Neuronal stem cell (in vitro differentiated cells): ENCODE data around the gene RIPOR1.
"Not testable (repeated sequence)": the region's sequence is repeated elsewhere in the genome, so short reads cannot be mapped to it uniquely, and the experiment has no call there.

ENCODE experiments used
- DNase-seq: peaks from one replicate; pipeline ENCODE4 v3.0.0-alpha.2; 2013; ENCODE audit warnings: low spot score
- H2AFZ ChIP-seq: one replicate; pipeline ENCODE4 v1.6.1; 2013; ENCODE audit warnings: mild to moderate bottlenecking, low read length, inconsistent platforms
- H2AK5ac ChIP-seq: 2 replicates; pipeline ENCODE4 v1.6.1; 2013; ENCODE audit warnings: low read depth, mild to moderate bottlenecking, inconsistent platforms, low read length, moderate library complexity, mixed read lengths
- H2BK120ac ChIP-seq: 2 replicates; pipeline ENCODE4 v1.6.1; 2013; ENCODE audit warnings: low read depth, mild to moderate bottlenecking, inconsistent platforms, low read length, moderate library complexity, mixed read lengths
- H2BK12ac ChIP-seq: one replicate; pipeline ENCODE4 v1.6.1; 2013; ENCODE audit warnings: low read length, inconsistent platforms
- H2BK15ac ChIP-seq: 2 replicates; pipeline ENCODE4 v1.6.1; 2013; ENCODE audit warnings: mild to moderate bottlenecking, low read length, inconsistent platforms, mixed read lengths
- H2BK5ac ChIP-seq: one replicate; pipeline ENCODE4 v1.6.1; 2013; ENCODE audit warnings: inconsistent platforms, mild to moderate bottlenecking, low read length, moderate library complexity
- H3K14ac ChIP-seq: one replicate; pipeline ENCODE4 v1.6.1; 2013; ENCODE audit warnings: low read length, inconsistent platforms
- H3K18ac ChIP-seq: 2 replicates; pipeline ENCODE4 v1.6.1; 2013; ENCODE audit warnings: low read length, inconsistent platforms
- H3K23ac ChIP-seq: 2 replicates; pipeline ENCODE4 v1.6.1; 2013; ENCODE audit warnings: low read depth, mild to moderate bottlenecking, mixed read lengths, low read length, inconsistent platforms; ENCODE audit not compliant: poor library complexity
- H3K27ac ChIP-seq: replicated peaks from 3 replicates; pipeline ENCODE4 v1.5.1; 2013; ENCODE audit warnings: low read length, inconsistent platforms
- H3K27me3 ChIP-seq, 3 experiments: 2 replicates each; pipeline ENCODE4 v1.6.1; 2013; ENCODE audit warnings: low read length in 3 of 3, mild to moderate bottlenecking in 2 of 3, inconsistent platforms in 1 of 3, low read depth in 1 of 3, mixed read lengths in 1 of 3, moderate library complexity in 1 of 3; ENCODE audit not compliant: control insufficient read depth in 3 of 3, insufficient read depth in 3 of 3
- H3K36me3 ChIP-seq, 2 donors: replicated peaks in 1 of 2; 2 replicates each; pipeline ENCODE4 v1.6.1; 2013; ENCODE audit warnings: low read length in 2 of 2; ENCODE audit not compliant: control insufficient read depth in 2 of 2, insufficient read depth in 2 of 2
- H3K4ac ChIP-seq: 2 replicates; pipeline ENCODE4 v1.6.1; 2013; ENCODE audit warnings: inconsistent platforms, mild to moderate bottlenecking, low read length, moderate library complexity
- H3K4me1 ChIP-seq, 2 donors: 1 replicate in 1 of 2; 2 replicates in 1 of 2; pipeline ENCODE4 v1.6.1; 2013; ENCODE audit warnings: low read length in 2 of 2, low read depth in 1 of 2; ENCODE audit not compliant: control insufficient read depth in 2 of 2, insufficient read depth in 1 of 2
- H3K4me2 ChIP-seq: one replicate; pipeline ENCODE4 v1.6.1; 2013; ENCODE audit warnings: mild to moderate bottlenecking, low read length, inconsistent platforms; ENCODE audit not compliant: insufficient read depth, poor library complexity, severe bottlenecking
- H3K4me3 ChIP-seq, 2 donors: 2 replicates each; pipeline ENCODE4 v1.5.1; 2013; ENCODE audit warnings: low read length in 2 of 2, mild to moderate bottlenecking in 2 of 2, inconsistent platforms in 1 of 2, moderate library complexity in 1 of 2
- H3K79me1 ChIP-seq: one replicate; pipeline ENCODE4 v1.6.1; 2013; ENCODE audit warnings: low read depth, mild to moderate bottlenecking, inconsistent platforms, low read length, moderate library complexity
- H3K9ac ChIP-seq: one replicate; pipeline ENCODE4 v1.6.1; 2013; ENCODE audit warnings: mild to moderate bottlenecking, low read depth, low read length, inconsistent platforms; ENCODE audit not compliant: poor library complexity
- H3K9me3 ChIP-seq, 2 donors: replicated peaks in 1 of 2; 2 replicates each; pipeline versions ENCODE3 to v1.6.1; 2013; ENCODE audit warnings: low read length in 2 of 2, mild to moderate bottlenecking in 2 of 2, inconsistent platforms in 1 of 2, low read depth in 1 of 2, mixed read lengths in 1 of 2, moderate library complexity in 1 of 2; ENCODE audit not compliant: control insufficient read depth in 2 of 2, insufficient read depth in 1 of 2
- H4K8ac ChIP-seq: one replicate; pipeline ENCODE4 v1.6.1; 2013; ENCODE audit warnings: low read depth, mild to moderate bottlenecking, inconsistent platforms, low read length, moderate library complexity
- H4K91ac ChIP-seq: one replicate; pipeline ENCODE4 v1.6.1; 2013; ENCODE audit warnings: low read length, low read depth, mild to moderate bottlenecking, inconsistent platforms; ENCODE audit not compliant: poor library complexity
- WGBS, 2 donors: extraction: QIAGEN DNeasy Blood & Tissue Kit; methylation state at CpG; one replicate each; pipeline ENCODE4 v1.1.7; 2013; ENCODE audit warnings: missing lambda C conversion rate in 2 of 2, mixed read lengths in 1 of 2; ENCODE audit not compliant: insufficient read length in 2 of 2, insufficient replicate concordance in 1 of 2; ENCODE audit errors: extremely low coverage in 2 of 2; 5-methylcytosine and 5-hydroxymethylcytosine counted together

Gene RIPOR1

DNA sequence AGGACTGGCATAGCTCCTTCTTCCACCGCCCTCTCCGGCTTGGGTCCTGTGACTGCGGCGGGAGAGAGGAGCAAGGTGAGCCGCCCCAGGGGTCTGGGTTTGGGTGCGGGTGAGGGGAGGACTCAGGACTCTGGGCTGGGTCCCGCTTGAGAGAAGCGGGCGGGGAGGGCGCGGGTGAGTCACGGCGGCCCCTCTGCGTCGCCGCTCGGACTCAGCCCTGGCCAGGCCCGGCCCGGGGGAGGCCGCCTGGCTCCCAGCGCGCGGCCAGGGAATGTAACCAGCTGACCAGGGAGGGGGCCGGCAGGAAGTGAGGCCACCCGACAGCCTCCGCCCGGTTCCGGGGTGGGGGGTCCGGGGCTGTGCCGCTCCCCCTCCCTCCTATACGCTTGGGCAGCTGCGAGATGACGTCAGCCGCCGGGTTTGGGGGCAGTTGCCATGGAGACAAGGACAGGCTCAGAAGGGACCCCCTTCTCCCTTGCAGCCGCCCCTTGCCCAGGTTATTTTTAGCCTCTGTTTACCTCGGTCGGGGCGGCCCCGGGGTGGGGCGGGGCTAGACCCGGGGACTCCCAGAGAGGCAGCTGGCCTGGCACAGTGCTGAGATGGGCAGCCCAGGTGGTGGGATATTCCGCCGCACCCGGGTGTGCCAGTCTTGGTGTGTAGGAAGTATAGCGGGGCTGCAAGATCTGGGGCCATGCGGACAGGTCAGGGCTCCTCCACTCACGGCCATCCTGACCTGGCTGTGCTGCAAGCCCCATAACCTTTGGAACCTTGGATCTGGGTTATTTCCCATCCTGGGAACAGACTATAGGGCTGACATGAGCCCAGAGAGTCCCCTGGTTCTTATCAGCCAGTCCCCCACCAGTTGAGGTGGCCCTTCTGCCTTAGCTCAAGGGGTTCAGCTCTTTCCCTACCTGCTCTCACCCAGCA lies 1.6 kb downstream of the RIPOR1 start:
- Histone ChIP-seq H2BK120ac (no peak overlapping the region), H3K4ac (no peak overlapping the region), H2AK5ac (peak overlapping the region; percentile 72), H3K4me3 (peak overlapping the region; percentile 89 to 96), H4K91ac (no peak overlapping the region), H3K27me3 (peaks cover 2 to 53% (median 5%) of the 10 kb centered on the region in 3 experiments), H3K4me1 (peaks cover 14 to 20% of the 10 kb centered on the region in 2 donors), H2AFZ (peak overlapping the region; percentile 96), H4K8ac (no peak overlapping the region), H3K23ac (peak overlapping the region; percentile 89), H2BK5ac (no peak overlapping the region), H3K36me3 (peaks cover 0 to 4% of the 10 kb centered on the region in 2 donors), H3K79me1 (peaks cover 2% of the 10 kb centered on the region), H3K27ac (no peak overlapping the region), H2BK15ac (peak overlapping the region; percentile 20), H3K9me3 (no peaks in the 10 kb centered on the region), H3K14ac (no peak overlapping the region), H2BK12ac (no peak overlapping the region), H3K18ac (peak overlapping the region; percentile 95), H3K9ac (peak overlapping the region; percentile 66), H3K4me2 (peak overlapping the region; percentile 97)
- no CpG with 5 or more reads among the region's 48 CpGs for WGBS, 2 donors
- no peak for DNase-seq

DNA sequence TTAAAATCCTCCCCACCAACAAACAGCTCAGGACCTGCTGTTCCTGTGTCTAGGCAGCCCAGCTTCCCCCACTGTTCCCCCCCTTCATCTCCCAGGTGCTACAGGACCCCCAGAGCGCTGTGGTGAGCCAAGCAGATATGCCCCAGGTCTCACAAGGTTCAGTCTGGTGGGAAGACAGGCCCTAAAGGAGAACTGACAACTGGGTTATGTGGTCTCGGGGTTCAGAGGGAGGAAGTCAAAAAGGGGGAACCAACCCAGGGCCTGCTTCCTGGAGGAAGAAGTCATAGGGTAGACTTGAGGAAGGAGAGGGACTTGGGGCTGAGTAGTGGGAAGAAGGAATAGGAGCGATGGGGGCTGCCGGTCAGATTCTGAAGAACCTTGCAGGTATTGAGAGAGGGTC lies 2.6 kb downstream of the RIPOR1 start:
- no peaks in the 10 kb centered on the region for H3K9me3 ChIP-seq
- H3K9ac ChIP-seq = no peak overlapping the region
- H2BK12ac ChIP-seq = no peak overlapping the region
- H2BK120ac ChIP-seq = no peak overlapping the region
- peaks cover 5 to 58% (median 7%) of the 10 kb centered on the region in 3 experiments for H3K27me3 ChIP-seq
- DNase-seq = no peak
- no peak overlapping the region for H3K4ac ChIP-seq
- H3K23ac ChIP-seq = no peak overlapping the region
- H3K4me1 ChIP-seq = peaks cover 14 to 20% of the 10 kb centered on the region in 2 donors
- peaks cover 0 to 4% of the 10 kb centered on the region in 2 donors for H3K36me3 ChIP-seq
- peak overlapping the region; percentile 23 for H3K14ac ChIP-seq
- H3K4me2 ChIP-seq = no peak overlapping the region
- peak overlapping the region; percentile 23 for H3K18ac ChIP-seq
- H4K91ac ChIP-seq = no peak overlapping the region
- H3K79me1 ChIP-seq = peaks cover 2% of the 10 kb centered on the region
- no peak overlapping the region for H2BK15ac ChIP-seq
- H2AK5ac ChIP-seq = no peak overlapping the region
- no peak overlapping the region for H4K8ac ChIP-seq
- no CpG with 5 or more reads among the region's 4 CpGs for WGBS, 2 donors
- no peak overlapping the region for H2AFZ ChIP-seq
- H2BK5ac ChIP-seq = no peak overlapping the region
- H3K4me3 ChIP-seq = no peak overlapping the region
- no peak overlapping the region for H3K27ac ChIP-seq

DNA sequence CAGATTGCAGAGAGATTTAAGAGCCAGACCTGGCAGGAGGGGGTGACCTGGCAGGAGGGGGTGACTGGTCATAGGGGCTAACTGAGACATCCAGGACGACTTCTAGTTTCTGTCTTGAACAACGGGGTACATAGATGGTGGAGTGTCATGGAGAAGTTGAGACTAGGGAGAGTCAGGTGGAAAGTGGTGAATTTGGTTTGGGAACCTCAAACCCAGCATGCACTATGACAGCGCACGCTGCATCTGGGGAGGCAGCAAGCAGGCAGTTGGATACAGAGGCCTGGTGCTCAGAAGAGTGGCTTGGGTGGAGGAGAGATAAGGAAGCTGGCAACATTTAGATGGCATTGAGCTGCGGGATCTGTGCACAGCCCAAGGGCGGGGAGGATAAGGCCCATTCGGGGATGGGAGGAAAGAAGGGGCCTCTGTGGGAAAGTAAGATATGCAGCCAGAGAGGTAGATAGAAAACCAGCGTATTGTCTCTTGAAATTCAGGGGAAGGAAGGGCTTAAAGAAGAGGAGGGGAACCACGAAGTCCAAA lies 4.5 kb downstream of the RIPOR1 start:
- no peak overlapping the region for H2BK15ac ChIP-seq
- no peak overlapping the region for H2AK5ac ChIP-seq
- peaks cover 0 to 69% (median 7%) of the 10 kb centered on the region in 3 experiments for H3K27me3 ChIP-seq
- peaks cover 14 to 23% of the 10 kb centered on the region in 2 donors for H3K4me1 ChIP-seq
- H3K4me3 ChIP-seq = no peak overlapping the region
- DNase-seq = no peak
- peaks cover 0 to 4% of the 10 kb centered on the region in 2 donors for H3K36me3 ChIP-seq
- H2BK5ac ChIP-seq = no peak overlapping the region
- H3K9ac ChIP-seq = no peak overlapping the region
- no peak overlapping the region for H3K18ac ChIP-seq
- H2AFZ ChIP-seq = no peak overlapping the region
- no CpG with 5 or more reads among the region's 9 CpGs for WGBS, 2 donors
- H3K14ac ChIP-seq = no peak overlapping the region
- no peak overlapping the region for H4K8ac ChIP-seq
- H3K4me2 ChIP-seq = no peak overlapping the region
- no peak overlapping the region for H4K91ac ChIP-seq
- H3K79me1 ChIP-seq = peaks cover 4% of the 10 kb centered on the region
- H3K9me3 ChIP-seq = peaks cover 0 to 3% of the 10 kb centered on the region in 2 donors
- H3K4ac ChIP-seq = no peak overlapping the region
- H3K27ac ChIP-seq = no peak overlapping the region
- H3K23ac ChIP-seq = no peak overlapping the region
- H2BK12ac ChIP-seq = no peak overlapping the region
- no peak overlapping the region for H2BK120ac ChIP-seq

DNA sequence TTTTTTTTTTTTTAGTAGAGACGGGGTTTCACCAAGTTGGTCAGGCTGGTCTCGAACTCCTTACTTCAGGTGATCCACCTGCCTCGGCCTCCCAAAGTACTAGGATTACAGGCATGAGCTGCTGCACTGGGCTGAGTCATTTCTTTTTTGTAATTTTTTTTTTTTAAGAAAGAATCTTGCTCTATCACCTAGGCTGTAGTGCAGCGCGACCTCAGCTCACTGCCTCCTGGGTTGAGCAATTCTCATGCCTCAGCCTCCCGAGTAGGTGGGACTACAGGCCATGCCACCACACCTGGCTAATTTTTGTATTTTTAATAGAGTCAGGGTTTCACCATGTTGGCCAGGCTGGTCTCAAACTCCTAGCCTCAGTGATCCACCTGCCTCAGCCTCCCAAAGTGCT lies 5.4 kb downstream of the RIPOR1 start:
- not testable (repeated sequence) for DNase-seq, H2BK120ac ChIP-seq, H2BK5ac ChIP-seq, H3K4me3 ChIP-seq, H3K27ac ChIP-seq, H3K14ac ChIP-seq, H3K9ac ChIP-seq, H3K23ac ChIP-seq, H3K4me2 ChIP-seq, H3K9me3 ChIP-seq, H3K18ac ChIP-seq, H2AK5ac ChIP-seq, H3K4ac ChIP-seq, H2AFZ ChIP-seq, H2BK15ac ChIP-seq, H3K79me1 ChIP-seq, H4K91ac ChIP-seq, H3K36me3 ChIP-seq, H2BK12ac ChIP-seq, H4K8ac ChIP-seq
- Histone ChIP-seq H3K27me3 (peaks cover 0 to 78% (median 9%) of the 10 kb centered on the region in 3 experiments), H3K4me1 (peaks cover 16 to 28% of the 10 kb centered on the region in 2 donors)
- no CpG with 5 or more reads among the region's 6 CpGs for WGBS, 2 donors
